Measurements from ENCODE around the gene CADPS.

Gene CADPS

DNA sequence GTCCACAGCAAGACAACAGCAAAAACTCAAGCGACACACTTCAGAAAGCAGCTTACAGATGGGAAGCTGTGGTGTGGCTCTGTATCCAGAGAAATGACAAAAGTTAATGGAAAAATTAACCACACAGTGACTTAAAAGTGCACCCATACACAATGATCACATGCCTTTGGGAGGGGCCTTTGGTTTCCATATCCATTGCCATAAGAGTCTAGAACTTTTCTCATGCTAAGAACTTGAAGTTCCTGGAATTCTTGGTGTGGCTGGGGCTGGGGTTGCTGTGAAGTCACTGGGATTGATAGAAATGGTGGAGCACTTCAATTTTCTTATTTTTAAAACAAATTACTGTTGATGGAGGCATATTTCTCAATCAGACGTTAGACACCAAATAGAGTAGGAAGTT is 393.3 kb downstream of the CADPS start:
- DNase-seq: no peak

DNA sequence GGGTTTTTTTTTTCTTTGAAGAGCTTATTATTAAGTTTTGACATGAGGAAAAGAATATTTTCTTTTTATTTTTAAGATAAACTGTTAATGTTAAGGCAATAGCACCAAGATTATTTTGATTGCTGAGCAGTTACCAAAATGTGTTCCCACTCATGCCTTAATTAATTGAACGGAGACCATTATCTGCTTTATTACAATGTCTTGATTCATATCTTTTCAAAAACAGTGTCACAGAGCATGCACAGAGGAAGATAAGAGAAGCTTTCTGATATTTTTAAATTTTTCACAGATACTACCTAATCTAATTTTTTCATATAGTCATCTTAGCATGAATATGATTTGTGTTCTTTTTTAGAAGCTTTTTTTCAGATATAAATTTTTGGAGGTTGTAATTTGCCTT is 395.2 kb downstream of the CADPS start:
- DNase-seq: no peak

DNA sequence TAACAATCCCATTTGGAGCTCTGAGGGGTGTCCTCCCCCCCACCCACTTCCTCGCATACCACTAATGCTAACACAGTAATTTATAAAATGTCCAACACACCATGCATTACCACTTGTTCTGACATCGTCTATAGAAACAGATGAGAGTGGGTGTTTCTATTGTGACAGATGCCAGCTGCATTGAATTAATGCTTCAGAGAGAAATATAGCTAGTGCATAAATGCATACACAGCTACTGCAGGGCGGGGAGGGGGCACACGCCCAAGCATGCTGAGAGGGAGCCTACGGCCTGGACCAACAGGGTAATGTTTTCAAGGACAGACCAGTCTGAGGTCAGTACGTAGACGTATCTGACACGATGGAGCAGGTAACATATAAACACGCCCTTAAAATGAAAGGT is 395.9 kb downstream of the CADPS start:
- DNase-seq: no peak

DNA sequence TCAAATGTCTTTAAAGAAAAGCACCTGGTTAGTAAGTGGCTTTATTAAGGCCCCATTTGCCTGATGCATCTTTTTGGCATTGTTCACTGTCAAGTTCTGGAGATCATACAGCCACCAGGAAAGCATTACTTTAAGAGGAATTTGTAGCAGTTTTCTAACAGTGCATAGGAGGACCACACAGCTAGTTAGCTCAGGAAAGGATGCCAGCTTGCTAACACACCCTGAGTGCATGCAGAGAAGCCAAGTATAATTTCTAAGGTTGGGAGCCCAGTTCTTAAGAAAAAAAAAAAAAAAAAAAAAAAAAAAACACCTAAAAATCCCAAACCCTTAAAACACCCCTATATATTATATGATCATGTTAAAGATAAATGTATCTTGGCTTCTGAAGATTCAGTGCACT is 399.9 kb downstream of the CADPS start:
- no peak for DNase-seq

DNA sequence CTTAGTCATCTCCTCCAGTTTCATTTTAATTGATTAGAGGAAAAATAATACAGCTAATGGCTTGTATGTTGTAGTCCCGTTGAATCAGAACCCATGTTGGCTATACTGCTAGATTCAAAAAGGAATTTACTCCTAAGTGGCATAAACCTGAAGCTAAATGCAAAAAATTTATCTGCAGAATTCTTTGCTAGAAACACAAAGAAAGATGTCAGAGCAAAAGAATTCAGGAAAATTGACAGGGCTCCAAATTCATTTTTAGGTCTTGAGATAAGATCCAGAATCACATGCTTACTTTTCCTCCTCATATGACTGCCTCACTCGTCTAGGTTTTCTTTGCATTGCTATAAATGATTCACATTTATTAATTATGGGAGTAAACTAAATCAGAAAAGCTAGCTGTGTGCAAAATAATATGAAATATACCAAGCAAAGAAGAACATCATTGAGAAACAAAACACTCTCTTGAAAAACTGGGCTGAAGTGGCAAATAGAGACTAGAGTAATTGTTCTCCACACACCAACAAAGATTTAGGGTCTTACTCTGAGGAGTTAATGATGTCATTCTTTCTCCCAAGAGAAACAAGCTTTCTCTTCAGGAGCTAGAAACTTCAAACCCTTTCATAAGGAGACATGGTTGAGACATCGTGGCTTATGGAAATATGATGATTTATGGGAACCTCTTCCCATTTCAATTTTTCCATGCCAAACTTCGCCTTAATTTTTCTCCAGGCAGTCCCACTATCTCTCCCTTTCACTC is 407.1 kb downstream of the CADPS start:
- no peak for DNase-seq

DNA sequence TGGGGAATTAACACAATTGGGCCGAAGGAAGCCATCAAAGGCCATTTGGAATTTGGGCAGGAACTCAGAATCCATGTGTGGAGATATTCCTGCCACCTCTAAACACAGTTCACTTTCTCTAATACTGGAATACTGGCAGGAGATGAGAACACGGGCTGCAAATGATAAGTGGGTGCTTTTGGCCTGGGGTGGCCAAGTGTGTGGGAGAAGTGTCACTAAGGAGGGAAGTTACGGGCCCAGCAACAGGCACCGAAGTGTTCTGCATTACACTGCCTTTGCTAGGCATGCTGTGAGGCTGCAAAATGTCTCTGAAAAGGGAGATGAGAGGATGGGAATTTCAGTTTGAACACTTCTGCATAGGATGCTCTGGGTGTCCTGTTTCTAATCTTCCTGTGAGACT is 412.4 kb downstream of the CADPS start:
- no peak for DNase-seq

DNA sequence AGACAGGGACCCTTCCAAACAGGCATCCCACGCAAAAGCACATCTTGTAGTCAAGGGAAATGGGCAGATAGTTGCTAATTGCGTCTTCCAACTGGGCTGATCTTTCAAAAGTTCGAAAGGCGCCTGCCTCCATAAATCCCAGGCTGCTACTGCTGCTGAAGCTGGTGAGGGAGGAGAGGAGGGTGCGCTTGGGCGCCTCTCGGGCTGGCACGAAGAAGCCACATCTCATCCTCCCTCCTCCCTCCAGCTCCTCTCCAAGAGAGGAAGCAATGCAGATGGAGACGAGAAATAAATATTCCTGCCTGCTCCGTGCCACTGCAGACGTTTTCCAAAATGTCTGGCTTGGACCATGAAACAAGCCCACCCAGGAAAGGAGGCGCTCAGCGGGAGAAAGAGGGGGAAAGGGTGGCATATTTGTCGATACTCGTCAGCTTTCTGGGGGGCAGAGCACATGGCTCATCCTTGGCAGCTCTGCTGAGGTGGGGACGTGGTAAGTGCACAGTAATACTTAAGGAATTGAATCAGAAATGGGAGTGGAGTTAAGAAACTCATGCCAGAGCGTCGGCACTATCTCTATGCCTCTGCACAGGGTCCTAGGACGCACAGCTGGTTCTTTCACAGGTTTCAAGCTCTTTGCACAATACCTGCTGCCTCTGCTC is 413.0 kb downstream of the CADPS start:
- no peak for DNase-seq

DNA sequence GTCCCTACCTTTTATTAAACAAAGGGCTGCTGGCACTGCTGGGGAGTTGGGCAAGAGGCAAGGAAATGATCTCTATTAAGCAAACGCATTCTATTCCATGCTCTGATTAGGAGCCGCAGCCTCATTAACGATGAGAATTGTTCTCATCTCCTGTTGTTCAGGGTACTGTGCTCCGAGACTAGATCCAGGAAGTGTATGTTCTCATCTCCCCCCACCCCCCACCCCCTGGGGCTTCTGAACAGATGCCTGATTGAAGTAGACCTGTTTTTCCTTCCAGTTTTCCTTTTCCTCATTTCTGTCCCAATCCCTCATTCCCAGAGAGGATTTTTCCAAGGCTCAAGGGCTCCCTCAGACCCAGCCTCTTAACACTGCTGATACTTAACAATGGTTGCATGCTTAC is 420.3 kb downstream of the CADPS start:
- no peak for DNase-seq

DNA sequence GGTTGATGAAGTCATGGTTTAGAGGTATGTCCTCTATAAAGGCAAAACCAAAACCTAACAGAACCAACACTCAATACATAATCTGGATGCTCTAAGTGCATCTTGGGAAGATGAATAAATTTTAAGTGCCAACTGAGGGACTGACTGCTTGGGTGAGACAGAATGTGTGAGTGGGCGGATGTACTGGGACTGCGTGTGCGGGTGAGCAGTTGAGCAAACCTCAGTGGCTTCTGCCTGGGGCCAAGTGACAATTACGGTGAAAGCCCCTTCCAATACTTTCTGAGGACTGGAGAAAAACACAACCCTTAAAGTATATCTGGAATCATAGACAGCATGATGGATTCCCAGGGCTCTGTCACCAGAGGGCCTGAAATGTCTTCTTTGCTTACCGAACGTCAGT is 421.8 kb downstream of the CADPS start:
- DNase-seq: no peak

DNA sequence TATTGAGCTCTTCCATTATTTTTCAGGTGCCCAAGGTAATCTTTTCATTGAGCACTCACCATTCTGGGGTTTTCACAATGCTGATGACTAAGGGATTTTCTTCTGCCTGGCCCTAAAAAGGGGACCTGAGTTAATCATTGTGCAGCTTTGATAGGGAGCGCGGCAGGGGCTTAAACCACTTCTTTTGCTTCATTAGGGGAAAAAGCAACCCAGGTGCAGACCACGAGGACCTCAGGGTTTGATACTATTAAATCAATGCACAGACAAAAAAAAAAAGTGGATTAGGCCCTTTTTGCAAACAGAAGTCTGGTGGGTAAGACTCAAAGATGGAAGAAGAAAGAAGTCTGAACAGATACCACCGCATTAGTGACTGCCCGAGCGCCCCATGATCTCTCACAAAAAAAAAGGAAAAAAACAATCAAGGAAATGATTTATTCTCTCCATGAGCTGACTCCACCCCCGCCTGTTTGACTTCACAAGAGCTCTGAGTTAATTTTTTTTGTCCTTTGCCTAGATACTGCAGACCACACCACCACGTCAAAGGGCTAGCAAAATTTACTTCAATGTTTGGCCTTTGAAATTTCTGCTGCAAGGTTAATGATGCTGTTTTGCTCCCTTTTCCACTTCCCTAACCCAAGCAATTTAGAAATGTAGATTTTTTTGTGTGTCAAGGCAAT is 423.9 kb downstream of the CADPS start:
- no peak for DNase-seq

DNA sequence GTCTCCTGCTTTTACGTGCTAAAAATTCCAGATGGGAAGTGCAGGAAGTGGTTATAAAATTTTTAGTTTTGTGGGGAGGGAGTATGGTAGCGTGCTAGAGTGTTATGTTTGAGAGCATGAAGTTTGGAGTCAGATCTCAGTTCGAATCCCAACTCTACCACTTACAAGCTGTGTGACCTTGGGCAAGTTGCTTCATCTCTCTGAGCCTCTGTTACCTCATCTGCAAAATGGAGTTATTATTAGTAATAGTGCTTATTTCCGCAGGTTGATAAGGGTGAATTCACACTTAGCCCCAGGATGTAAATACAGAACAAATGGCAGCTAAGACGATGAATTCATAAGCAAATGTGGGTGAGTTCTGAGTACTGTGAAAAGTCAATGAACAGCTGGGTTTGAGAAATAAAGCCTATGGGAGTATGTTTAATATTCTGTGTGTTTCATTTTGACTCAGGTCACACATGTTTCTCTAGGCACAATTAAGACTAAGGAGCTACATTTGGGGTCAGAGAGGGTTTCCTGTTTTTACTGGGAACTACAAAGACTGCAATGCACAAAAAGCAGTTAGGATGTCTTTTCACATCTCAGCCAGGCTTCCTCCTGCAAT is 428.8 kb downstream of the CADPS start:
- no peak for DNase-seq

DNA sequence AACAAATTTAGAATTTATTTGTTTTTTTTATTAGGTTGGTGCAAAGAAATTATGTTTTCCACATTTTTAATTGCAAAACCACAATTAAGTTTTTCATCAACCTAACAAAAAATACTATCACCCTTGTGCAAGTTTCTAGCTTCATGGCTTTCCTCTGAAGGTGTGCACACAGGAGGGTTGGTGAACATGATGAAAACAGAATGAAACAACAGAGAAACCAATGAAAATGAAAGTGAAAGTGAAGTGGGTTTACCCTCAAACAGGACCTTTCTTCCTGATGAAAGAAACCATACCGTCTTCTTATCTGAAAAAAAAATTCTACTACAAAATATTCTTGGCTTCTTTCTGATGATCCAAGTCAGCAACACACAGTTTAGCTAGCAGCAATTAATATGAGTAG is 429.9 kb downstream of the CADPS start:
- no peak for DNase-seq

DNA sequence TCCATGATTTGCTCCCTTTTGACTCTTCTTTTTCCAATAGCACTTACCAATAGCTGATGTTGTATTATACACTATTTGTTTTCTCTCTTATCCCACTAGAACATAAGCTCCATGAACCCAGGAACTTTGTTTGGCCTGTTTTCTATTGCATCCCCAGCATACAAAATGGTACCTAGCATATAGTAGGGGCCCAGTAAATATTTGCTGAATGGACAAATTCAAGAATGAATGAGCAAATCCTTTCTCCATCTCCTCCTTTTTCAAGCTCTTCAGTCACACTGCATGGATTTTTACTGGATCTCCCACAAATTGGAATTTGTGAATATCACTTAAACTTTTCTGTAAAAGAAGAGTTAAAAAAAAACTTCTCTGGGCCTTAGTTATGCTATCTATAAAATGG is 435.2 kb downstream of the CADPS start:
- DNase-seq: no peak

DNA sequence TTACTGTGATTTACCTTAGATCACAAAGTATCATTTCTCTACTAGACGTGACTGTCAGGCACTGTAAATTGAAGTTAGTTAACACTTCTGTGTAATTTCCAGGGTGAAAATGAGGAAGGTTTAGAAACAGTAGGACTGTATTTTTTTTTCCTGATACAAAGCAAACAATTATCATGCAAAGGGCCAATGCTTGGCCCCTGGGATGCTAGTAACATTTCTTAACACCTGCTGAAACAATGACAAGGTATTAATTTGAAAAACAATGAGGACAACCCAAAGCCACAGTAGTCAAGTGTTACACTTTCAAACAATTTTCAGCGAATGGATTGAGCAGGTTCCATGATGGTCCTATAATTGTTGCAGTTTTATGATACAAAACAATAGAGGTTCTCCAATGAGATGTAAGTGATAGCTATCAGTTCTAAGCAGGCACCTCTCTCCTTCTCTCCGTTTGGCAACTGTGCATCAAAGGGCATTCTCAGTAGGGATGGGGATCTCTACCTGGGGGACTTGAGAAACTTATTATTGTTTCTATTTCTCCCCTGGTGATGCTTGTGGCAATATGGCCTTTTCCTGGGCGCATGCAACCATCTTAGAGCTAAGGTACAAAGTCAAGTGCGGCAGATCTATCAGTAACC is 435.9 kb downstream of the CADPS start:
- DNase-seq: no peak

DNA sequence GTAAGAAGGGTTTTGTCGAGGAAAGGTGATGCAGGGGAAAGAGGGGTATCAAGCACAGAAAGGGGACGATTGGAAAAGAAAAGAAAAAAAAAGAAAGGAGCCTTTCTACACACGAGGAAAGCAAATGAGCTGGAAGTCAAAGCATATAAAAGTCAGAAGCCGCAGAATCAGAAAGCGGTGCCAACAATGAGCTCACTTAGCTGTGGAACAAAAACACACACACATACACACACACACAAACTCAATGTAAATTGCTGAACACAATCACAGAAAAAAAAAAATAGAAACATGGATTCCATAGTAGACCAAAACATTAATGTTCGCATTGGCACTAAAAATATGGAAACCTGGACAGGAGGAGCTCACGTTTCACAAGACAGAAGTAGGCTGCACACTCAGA is 438.4 kb downstream of the CADPS start:
- DNase-seq: no peak

DNA sequence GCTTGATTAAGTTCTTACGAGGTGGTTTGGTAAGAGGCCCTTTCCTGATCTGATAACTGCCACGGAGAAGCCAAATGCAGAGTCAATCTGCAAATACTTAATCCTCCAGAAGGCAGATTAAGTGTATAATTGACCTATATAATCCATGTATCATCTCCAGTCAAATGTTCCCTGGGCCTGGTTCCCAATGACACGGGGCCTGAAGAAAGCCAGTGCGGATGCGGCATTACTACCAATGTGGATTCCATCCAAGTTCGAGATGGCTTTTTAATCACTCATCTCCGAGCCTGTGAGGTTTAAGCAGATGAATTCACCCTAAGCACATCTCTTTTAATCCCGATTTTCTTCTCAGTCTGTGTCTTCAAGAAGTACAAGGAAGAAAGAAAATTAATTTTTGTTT is 441.8 kb downstream of the CADPS start:
- DNase-seq: no peak

DNA sequence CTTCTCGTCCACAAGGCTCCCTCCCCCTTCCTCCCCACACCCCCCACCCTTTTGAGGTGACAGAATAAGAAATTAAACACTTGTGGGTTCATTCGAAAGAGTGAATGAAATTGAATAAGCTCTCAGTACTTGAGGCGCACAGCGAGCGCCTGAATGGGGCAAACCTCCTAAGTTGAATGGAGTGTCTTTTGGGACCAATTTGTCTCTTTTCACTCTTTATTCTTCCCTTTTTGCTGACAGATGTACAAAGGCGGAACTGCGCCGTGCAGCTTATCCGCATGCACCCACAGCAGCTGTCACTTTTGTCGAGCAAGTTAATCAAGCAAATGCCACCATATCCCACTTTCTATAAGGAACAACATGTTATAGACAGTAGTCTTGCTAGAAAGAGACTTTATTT is 454.0 kb downstream of the CADPS start:
- no peak for DNase-seq

DNA sequence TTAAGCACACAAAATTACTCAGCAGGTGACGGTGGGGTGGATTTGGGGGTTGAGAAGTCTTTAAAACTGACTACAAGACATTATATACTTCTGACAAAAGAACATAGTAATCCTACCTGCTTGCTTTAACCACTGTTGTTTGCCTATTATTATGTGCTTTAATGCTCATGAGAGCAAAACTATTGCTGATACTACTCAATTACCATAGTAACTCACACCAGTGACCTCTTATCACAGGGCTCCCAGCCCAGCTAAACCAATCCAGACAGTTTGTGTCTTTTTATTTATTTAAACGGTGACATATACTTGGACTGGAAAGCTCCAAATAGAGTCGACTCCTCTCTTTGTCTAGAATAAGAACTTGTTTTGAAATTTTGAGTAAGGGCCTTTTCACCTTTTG is 459.1 kb downstream of the CADPS start:
- no peak for DNase-seq

DNA sequence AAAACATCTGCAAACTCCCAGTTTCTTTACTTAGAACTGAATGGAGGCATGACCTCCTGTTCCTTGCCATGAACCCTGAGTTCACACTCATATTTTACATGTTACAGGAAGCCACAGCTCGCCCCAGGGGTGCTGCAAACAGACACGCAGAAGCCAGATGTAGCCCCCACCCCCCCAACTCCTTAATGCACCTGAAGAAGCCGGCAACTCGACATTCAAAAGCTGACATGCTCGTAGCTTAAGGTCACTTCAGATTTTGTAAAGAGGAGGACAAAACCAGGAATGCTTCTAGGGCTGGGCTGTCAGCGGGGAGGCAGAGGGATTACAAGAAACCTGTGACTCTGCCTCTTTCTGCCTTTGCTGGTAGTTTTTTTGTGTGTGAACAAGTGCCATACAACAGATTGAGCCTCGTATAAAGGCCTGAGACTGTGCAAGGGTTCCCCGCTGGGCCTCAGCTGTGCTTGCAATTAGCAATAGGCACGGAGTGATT is 459.9 kb downstream of the CADPS start:
- no peak for DNase-seq

DNA sequence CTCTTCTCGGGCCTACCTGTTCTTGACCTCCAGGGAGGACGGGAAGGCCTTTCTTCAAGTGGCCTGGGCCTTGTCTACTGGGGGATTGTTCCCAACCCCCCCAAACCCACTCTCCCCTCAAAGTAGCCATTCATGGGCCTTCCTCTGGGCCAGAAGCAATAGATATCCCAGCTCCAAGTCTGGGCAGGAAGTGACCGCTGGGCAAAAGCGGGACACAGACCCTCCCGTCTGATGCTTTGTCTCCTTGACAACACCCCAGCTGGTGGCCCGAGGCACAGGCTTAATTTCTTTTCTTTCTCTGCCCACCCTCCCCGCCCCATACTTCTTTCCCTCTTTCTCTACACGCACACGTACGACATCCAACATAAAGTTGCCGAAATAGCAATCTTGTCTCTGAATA is 460.4 kb downstream of the CADPS start:
- no peak for DNase-seq

DNA sequence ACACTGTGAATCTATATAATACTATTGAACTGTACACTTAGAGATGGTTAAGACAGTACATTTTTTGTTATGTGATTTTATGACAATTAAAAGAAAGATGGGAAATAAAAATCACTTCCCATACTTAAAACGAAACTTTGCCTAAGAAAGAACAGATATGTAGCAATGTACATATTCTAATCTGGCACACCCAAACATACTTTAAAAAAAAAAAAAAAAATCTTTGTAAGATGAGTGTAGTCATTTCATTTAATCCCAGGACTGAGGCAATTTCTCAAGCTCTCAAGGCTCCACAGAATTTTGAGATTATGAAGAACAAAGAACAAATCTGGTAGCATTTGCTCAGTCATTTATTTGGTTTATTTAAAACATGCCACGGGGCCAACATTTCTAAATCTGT is 461.5 kb downstream of the CADPS start:
- DNase-seq: no peak

DNA sequence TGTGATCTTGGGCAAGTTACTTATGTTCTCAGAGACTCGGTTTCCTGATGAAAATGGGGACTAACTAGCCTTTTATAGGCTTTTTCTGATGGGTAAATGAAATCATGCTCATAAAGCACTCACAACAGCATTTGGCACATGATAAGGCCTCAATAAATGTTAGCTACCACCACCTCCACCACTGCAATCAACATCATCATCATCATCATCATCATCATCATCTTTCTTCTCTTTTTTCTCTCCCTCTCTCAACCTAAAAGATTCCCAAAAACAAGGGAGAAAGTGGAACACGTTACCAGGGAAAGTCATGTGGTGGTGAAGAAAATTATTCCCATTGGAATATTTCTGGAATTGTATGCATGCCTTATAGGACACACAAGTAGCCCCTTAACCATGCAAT is 468.3 kb downstream of the CADPS start:
- no peak for DNase-seq

DNA sequence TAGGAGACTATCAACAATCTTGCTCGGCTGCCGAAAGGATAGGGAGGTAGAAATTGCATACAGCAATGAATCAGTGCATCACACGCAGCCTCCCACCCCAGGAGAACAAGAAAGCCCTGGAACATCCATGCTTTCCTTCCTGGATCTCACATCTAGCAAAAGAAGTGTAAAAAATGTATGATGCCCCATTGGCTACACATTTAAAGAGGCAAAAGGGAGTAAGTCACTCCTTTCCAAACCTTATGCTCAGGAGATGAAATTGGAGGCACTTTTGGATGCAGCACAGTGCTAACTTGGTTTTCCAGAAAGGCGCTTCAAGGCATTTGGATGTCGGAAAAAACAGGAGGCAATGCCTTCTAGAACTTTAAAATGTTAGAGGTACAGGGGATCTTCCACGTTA is 469.6 kb downstream of the CADPS start:
- DNase-seq: no peak
